GM12878 (cell line): Measurements from ENCODE around the gene MTR.

Experiments used
- CBX5 ChIP-seq: sonication (generic); IDR thresholded peaks from 2 replicates; pipeline ENCODE4 v1.6.1; 2016; ENCODE audit warnings: low read depth, moderate library complexity, mild to moderate bottlenecking, inconsistent platforms
- EZH2 ChIP-seq: IDR thresholded peaks from 2 replicates; pipeline ENCODE4 v1.6.1; 2012; ENCODE audit warnings: low read depth, mild to moderate bottlenecking, control low read depth, inconsistent platforms, low read length, borderline replicate concordance; ENCODE audit not compliant: control insufficient read depth
- NFXL1 ChIP-seq: fragments of 450-650 bp; IDR thresholded peaks from 2 replicates; pipeline ENCODE4 v1.6.1; 2017; ENCODE audit warnings: antibody characterized with exemption, mild to moderate bottlenecking, borderline replicate concordance
- POLR2A ChIP-seq: IDR thresholded peaks from 2 replicates; pipeline ENCODE4 v1.6.1; 2011; ENCODE audit warnings: low read depth, mild to moderate bottlenecking, low read length
- POLR2AphosphoS5 ChIP-seq: IDR thresholded peaks from 2 replicates; pipeline ENCODE4 v1.6.1; 2011; ENCODE audit warnings: mild to moderate bottlenecking, low read length, inconsistent platforms
- POU2F2 ChIP-seq: IDR thresholded peaks from 3 replicates; pipeline ENCODE4 v1.6.1; 2011; ENCODE audit warnings: low read depth, mild to moderate bottlenecking, low read length, borderline replicate concordance
- RAD21 ChIP-seq: IDR thresholded peaks from 2 replicates; pipeline ENCODE4 v1.6.1; 2011; ENCODE audit warnings: mild to moderate bottlenecking, low read depth, low read length, moderate library complexity; ENCODE audit not compliant: insufficient read depth
- RFX5 ChIP-seq: IDR thresholded peaks from 2 replicates; pipeline ENCODE4 v1.6.1; 2011; ENCODE audit warnings: low read depth, low read length, improper control_type of control experiment
- SMC3 ChIP-seq: IDR thresholded peaks from 2 replicates; pipeline ENCODE4 v1.6.1; 2011; ENCODE audit warnings: low read length, improper control_type of control experiment, borderline replicate concordance
- TARDBP ChIP-seq: IDR thresholded peaks from 2 replicates; pipeline ENCODE4 v1.6.1; 2016; ENCODE audit warnings: borderline replicate concordance
- TF ChIP-seq, protein P1 (sequence below), 3 experiments: IDR thresholded peaks in 2 of 3; conservative IDR thresholded peaks in 1 of 3; 2 replicates each; pipeline ENCODE4 v1.5.1; 2011; ENCODE audit warnings: low read depth in 3 of 3, low read length in 3 of 3, mild to moderate bottlenecking in 3 of 3, control low read depth in 2 of 3, moderate library complexity in 2 of 3, inconsistent platforms in 1 of 3, mixed read lengths in 1 of 3; ENCODE audit not compliant: control insufficient read depth in 2 of 3, insufficient read depth in 1 of 3; ENCODE audit errors: extremely low read depth in 1 of 3
- TF ChIP-seq, protein P2 (sequence below): IDR thresholded peaks from 2 replicates; pipeline ENCODE4 v1.6.1; 2011; ENCODE audit warnings: low read depth, mild to moderate bottlenecking, low read length, moderate library complexity, borderline replicate concordance; ENCODE audit errors: extremely low read depth

DNA sequence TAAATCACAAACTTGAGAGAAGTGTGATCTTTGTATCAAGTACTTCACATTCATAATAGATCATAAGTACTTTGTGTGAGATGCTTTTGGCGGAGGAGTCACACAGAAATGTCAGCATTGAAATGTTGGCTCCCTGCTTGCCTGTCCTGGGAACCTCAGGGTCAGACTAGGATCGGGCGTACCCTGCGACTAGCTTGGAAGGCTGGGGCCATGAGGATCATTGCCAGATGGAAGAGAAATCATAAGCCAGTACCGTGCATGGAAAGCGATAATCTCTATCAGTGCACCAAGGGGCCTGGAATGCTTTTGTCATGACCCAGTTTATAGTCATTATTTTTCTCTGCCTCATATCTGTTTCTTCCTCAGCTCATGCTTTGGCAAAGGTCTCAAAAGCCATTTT is 35.5 kb downstream of the MTR start:
- TF ChIP-seq EZH2 (no peak), NFXL1 (no peak), RFX5 (no peak), POU2F2 (no peak), POLR2AphosphoS5 (no peak), POLR2A (no peak), TARDBP (no peak), SMC3 (no peak), CBX5 (no peak), RAD21 (no peak)
- TF ChIP-seq, protein P1, sequence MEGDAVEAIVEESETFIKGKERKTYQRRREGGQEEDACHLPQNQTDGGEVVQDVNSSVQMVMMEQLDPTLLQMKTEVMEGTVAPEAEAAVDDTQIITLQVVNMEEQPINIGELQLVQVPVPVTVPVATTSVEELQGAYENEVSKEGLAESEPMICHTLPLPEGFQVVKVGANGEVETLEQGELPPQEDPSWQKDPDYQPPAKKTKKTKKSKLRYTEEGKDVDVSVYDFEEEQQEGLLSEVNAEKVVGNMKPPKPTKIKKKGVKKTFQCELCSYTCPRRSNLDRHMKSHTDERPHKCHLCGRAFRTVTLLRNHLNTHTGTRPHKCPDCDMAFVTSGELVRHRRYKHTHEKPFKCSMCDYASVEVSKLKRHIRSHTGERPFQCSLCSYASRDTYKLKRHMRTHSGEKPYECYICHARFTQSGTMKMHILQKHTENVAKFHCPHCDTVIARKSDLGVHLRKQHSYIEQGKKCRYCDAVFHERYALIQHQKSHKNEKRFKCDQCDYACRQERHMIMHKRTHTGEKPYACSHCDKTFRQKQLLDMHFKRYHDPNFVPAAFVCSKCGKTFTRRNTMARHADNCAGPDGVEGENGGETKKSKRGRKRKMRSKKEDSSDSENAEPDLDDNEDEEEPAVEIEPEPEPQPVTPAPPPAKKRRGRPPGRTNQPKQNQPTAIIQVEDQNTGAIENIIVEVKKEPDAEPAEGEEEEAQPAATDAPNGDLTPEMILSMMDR (IDR thresholded peaks at IDR 0.05 in 2 of 3, conservative IDR thresholded peaks at IDR 0.05 in 1 of 3; ENCODE audit: control insufficient read depth in 2 of 3, extremely low read depth in 1 of 3, insufficient read depth in 1 of 3, low read depth in 3 of 3, low read length in 3 of 3), result no peak
- TF ChIP-seq, protein P2, sequence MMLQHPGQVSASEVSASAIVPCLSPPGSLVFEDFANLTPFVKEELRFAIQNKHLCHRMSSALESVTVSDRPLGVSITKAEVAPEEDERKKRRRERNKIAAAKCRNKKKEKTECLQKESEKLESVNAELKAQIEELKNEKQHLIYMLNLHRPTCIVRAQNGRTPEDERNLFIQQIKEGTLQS, result no peak
